Lung (tissue), 12 donors: ENCODE results near the gene CPA5. TPM values are rescaled to one million over a fixed set of nuclear protein-coding genes. Genes with fewer than 3 reads are reported as not detected.

Experiments
- ATAC-seq: fragments of 200-7000 bp; cut with Tn5 transposase; one replicate; pipeline ENCODE4 v1.9.1; 2020; ENCODE audit warnings: moderate number of reproducible peaks; ENCODE audit not compliant: insufficient read depth, low FRiP score
- DNase-seq, 3 donors: peaks; one replicate each; pipeline ENCODE4 v3.0.0-alpha.2; 2013 to 2017
- H3K27ac ChIP-seq, 2 donors: one replicate each; pipeline ENCODE4 v1.5.1; 2013; ENCODE audit warnings: mild to moderate bottlenecking in 2 of 2, moderate library complexity in 2 of 2, control low read depth in 1 of 2, inconsistent platforms in 1 of 2, low read depth in 1 of 2, low read length in 1 of 2
- H3K27me3 ChIP-seq, 3 donors: one replicate each; pipeline ENCODE4 v1.5.1; 2013; ENCODE audit warnings: low read length in 2 of 3; ENCODE audit not compliant: control insufficient read depth in 3 of 3, insufficient read depth in 3 of 3
- H3K36me3 ChIP-seq, 4 donors: one replicate each; pipeline ENCODE4 v1.5.1; 2013; ENCODE audit warnings: low read length in 4 of 4, mild to moderate bottlenecking in 1 of 4, moderate library complexity in 1 of 4; ENCODE audit not compliant: control insufficient read depth in 4 of 4, insufficient read depth in 4 of 4
- H3K4me1 ChIP-seq, 5 donors: one replicate each; pipeline ENCODE4 v1.5.1; 2013; ENCODE audit warnings: low read length in 5 of 5, mild to moderate bottlenecking in 2 of 5, moderate library complexity in 1 of 5; ENCODE audit not compliant: control insufficient read depth in 5 of 5, insufficient read depth in 5 of 5
- H3K4me3 ChIP-seq: one replicate; pipeline ENCODE4 v1.5.1; 2013; ENCODE audit warnings: mild to moderate bottlenecking, control low read depth, moderate library complexity
- H3K9ac ChIP-seq, 2 donors: one replicate each; pipeline ENCODE4 v1.5.1; 2013; ENCODE audit warnings: low read length in 2 of 2, control low read depth in 1 of 2; ENCODE audit not compliant: insufficient read depth in 1 of 2
- H3K9me3 ChIP-seq, 4 donors: one replicate each; pipeline ENCODE4 v1.5.1; 2013; ENCODE audit warnings: low read length in 3 of 4, mild to moderate bottlenecking in 1 of 4, moderate library complexity in 1 of 4; ENCODE audit not compliant: control insufficient read depth in 4 of 4, insufficient read depth in 3 of 4
- WGBS, 2 donors: extraction: QIAGEN DNeasy Blood & Tissue Kit; methylation state at CpG; one replicate each; pipeline ENCODE4 v1.1.7; 2013; 5-methylcytosine and 5-hydroxymethylcytosine counted together
- polyA plus RNA-seq, 2 donors: library from polyadenylated mRNA; stranded (reverse); fragments of 200-250 nt; gene quantifications; one replicate each; pipeline ENCODE4 v1.2.1, GENCODE V29; 2013
- total RNA-seq, 2 donors: library from RNA; depleted of rRNA in 1 of 2; stranded (reverse); fragments of >200 nt in 1 of 2; gene quantifications; one replicate each; pipeline ENCODE4 v1.2.1, GENCODE V29; 2014 to 2021
- TF ChIP-seq, protein P1 (sequence below): IDR thresholded peaks from 2 replicates; pipeline ENCODE4 v1.5.1; 2012; ENCODE audit warnings: mild to moderate bottlenecking; ENCODE audit errors: control extremely low read depth, extremely low read depth
- donor health status: control.
- donor health status: control.
- donor health status: Bipolar disorder and iron deficiency.
- donor health status: healthy.
- donor health status: DM: yes; HTN: yes; CAD: no.

The CPA5 gene
- total and polyA plus RNA-seq, 4 donors, result 0.08 to 0.10 TPM; not detected in 2

DNA sequence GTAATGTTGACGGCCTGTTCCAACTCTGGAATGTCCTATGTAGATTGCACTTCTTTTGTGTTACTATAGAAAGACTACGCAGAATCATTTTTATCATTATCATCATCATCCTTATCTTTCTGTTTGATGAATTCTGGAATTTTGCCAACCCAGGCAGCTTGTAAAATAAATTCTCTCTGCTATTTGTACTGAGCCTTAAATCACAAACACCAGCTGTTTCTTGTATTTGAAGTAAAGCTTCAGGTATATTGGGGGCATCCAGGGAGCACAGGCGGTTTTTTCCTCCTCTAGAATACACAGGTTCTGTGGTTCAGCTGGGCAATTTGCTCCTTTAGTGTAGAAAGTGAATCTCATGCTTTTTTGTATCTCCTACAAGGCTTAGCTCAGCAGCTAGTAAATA lies 14.9 kb upstream of the CPA5 start:
- WGBS, 2 donors, result 79 to 87% methylated on average over 3 of the region's 3 CpGs
- no peak for ATAC-seq
- TF ChIP-seq, protein P1, sequence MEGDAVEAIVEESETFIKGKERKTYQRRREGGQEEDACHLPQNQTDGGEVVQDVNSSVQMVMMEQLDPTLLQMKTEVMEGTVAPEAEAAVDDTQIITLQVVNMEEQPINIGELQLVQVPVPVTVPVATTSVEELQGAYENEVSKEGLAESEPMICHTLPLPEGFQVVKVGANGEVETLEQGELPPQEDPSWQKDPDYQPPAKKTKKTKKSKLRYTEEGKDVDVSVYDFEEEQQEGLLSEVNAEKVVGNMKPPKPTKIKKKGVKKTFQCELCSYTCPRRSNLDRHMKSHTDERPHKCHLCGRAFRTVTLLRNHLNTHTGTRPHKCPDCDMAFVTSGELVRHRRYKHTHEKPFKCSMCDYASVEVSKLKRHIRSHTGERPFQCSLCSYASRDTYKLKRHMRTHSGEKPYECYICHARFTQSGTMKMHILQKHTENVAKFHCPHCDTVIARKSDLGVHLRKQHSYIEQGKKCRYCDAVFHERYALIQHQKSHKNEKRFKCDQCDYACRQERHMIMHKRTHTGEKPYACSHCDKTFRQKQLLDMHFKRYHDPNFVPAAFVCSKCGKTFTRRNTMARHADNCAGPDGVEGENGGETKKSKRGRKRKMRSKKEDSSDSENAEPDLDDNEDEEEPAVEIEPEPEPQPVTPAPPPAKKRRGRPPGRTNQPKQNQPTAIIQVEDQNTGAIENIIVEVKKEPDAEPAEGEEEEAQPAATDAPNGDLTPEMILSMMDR, result no peak
- H3K27me3 ChIP-seq, result no peaks in the 10 kb centered on the region
- peak in 2 of 3 donors; percentile 28 to 37 for DNase-seq
- no peak overlapping the region for H3K27ac ChIP-seq
- H3K4me3 ChIP-seq, result no peak overlapping the region
- H3K36me3 ChIP-seq, result no peaks in the 10 kb centered on the region
- H3K9ac ChIP-seq, result no peak overlapping the region
- peaks cover 0 to 10% (median 0%) of the 10 kb centered on the region in 5 donors for H3K4me1 ChIP-seq
- peaks cover 0 to 2% (median 0%) of the 10 kb centered on the region in 4 donors for H3K9me3 ChIP-seq

DNA sequence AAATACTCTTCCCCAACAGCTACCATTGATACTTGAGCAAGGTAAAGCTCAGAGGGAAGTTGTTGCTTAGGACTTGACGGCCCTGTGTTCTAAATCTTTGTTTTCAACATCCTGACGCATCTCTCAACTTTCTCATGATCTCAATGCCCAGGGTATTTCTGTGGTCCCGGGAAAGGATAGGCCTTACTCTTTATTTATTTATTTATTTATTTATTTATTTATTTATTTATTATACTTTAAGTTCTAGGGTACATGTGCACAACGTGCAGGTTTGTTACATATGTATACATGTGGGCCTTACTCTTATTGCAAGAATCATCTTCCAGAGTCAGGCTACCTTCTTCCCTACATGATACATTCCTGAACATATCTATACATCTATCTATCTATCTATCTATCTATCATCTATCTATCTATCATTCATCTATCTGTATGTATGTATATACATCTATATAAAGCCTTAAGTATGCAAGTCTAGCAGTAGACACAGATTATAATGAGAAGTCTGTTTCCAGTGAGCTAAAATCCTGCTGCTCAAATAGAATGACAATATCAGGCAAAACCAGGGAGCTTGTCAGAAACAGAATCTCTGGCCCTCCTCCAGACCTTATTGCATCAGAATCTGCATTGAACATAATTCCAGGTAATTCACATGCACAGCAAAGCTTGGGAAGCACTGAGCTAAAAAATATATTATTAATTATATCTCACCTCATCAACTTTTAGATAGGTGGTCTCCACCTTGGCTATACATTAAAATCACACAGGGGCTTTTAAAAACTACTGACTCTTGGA lies 12.2 kb upstream of the CPA5 start:
- ATAC-seq (no peak), DNase-seq (no peak)
- Histone ChIP-seq H3K4me3 (no peak overlapping the region), H3K4me1 (peaks cover 0 to 10% (median 0%) of the 10 kb centered on the region in 5 donors), H3K9me3 (no peaks in the 10 kb centered on the region), H3K36me3 (no peaks in the 10 kb centered on the region), H3K27ac (no peak overlapping the region), H3K27me3 (no peaks in the 10 kb centered on the region), H3K9ac (no peak overlapping the region)
- 96 to 97% methylated on average over 4 of the region's 4 CpGs for WGBS, 2 donors
- TF ChIP-seq, protein P1, result no peak

DNA sequence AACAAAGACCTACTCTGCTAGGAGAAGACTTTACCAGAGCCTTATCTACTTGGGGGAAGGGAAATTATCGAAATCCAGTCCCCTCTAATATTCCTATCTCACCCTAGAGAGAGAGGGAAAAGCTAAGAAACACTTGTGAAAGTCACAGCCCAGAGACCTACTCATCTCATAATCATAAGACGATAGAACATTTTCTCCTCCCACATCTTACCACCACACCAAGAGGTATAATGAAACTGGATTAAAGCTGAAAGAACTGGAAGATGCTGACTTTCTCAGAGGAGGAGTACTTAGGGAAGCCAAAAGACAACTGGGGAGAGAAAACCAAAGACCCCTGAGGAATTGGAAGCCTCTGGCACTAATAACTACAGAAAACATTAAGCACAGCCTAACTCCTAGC lies 10.8 kb upstream of the CPA5 start:
- WGBS, 2 donors, result 81 to 83% methylated on average over 2 of the region's 2 CpGs
- Histone ChIP-seq H3K4me3 (no peak overlapping the region), H3K9me3 (no peaks in the 10 kb centered on the region), H3K9ac (no peak overlapping the region), H3K27ac (no peak overlapping the region), H3K4me1 (peaks cover 0 to 10% (median 0%) of the 10 kb centered on the region in 5 donors), H3K36me3 (no peaks in the 10 kb centered on the region), H3K27me3 (no peaks in the 10 kb centered on the region)
- TF ChIP-seq, protein P1, result no peak
- ATAC-seq, result no peak
- DNase-seq, result no peak

DNA sequence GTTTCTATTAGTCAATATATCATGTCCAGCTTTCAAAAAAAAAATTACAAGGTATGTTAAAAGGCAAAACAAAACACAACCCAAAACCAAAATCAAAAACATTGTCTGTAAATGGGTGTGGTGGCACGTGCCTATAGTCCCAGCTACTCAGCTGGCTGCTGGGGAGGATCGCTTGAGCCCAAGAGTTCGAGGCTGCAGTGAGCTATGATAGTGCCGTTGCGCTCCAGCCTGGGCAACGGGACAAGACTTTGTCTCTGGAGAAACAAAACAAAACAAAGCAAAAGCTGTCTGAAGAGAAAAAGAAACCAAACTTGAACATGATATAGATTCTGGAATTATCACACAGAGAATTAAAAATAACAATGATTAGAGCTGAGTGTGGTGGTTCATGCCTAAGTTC lies 10.3 kb upstream of the CPA5 start:
- TF ChIP-seq, protein P1, result no peak
- ATAC-seq, result no peak
- Histone ChIP-seq H3K4me3 (no peak overlapping the region), H3K9me3 (no peaks in the 10 kb centered on the region), H3K4me1 (peaks cover 0 to 9% (median 0%) of the 10 kb centered on the region in 5 donors), H3K27me3 (no peaks in the 10 kb centered on the region), H3K9ac (no peak overlapping the region), H3K36me3 (no peaks in the 10 kb centered on the region), H3K27ac (no peak overlapping the region)
- peak; percentile 22 to 58 (median 47) for DNase-seq
- 62 to 65% methylated on average over 6 of the region's 6 CpGs for WGBS, 2 donors
